ENCODE measurements around the gene CCDC30. TPM values are rescaled to one million over a fixed set of nuclear protein-coding genes. Genes with fewer than 3 reads are reported as not detected.

Gene CCDC30
- total and polyA plus RNA-seq, 9 of the 15 experiments (the other 6 are each of a cell fraction or from before 2014, with no cell fraction given), result 0.05 to 0.91 (median 0.24) TPM

- intact Hi-C loops (cut with micrococcal nuclease) (no loop called here), in situ Hi-C loops (cut with MboI) (no loop called here)
- peak in 2 of 4 experiments; percentile 61 to 66 for DNase-seq (ENCODE audit: extremely low read depth in 1 of 4, low spot score in 3 of 4)
- BruUV-seq (replicated peaks), result no TSS peak
- Histone ChIP-seq H3K27ac (ENCODE audit: extremely low read depth, low read depth, low read length) (peak overlapping the region; percentile 80), H3K9me1 (ENCODE audit: control insufficient read depth, insufficient read depth, low read length) (no peaks in the 10 kb centered on the region), H3K27me3 (ENCODE audit: control insufficient read depth in 2 of 2, insufficient read depth in 2 of 2, low read length in 2 of 2) (no peaks in the 10 kb centered on the region; a peak in 2 of 5 replicates), H3K36me3 (ENCODE audit: control insufficient read depth, insufficient read depth, low read length) (peaks cover 15% of the 10 kb centered on the region; the same call in 1 of the 3 replicates), H2AFZ (ENCODE audit: low read depth, low read length) (peak overlapping the region; percentile 100), H3K4me2 (ENCODE audit: insufficient read depth, low read length) (peak overlapping the region; percentile 97), H3K9me3 (replicated peaks; ENCODE audit: control insufficient read depth, insufficient read depth, low read depth, low read length) (peaks cover 4% of the 10 kb centered on the region), H3K4me1 (replicated peaks in 1 of 2; ENCODE audit: control insufficient read depth in 2 of 2, insufficient read depth in 2 of 2, low read length in 2 of 2) (peaks cover 0 to 18% of the 10 kb centered on the region in 2 experiments; a peak in 3 of 5 replicates), H3K4me3 (peak overlapping the region; percentile 66), H3K79me2 (ENCODE audit: control insufficient read depth, insufficient read depth, low read length) (peaks cover 10% of the 10 kb centered on the region; the same call in 2 of the 3 replicates), H4K20me1 (replicated peaks; ENCODE audit: control insufficient read depth, insufficient read depth, low read length) (no peaks in the 10 kb centered on the region), H3K9ac (ENCODE audit: insufficient read depth in 1 of 2, low read depth in 2 of 2, low read length in 2 of 2) (peak overlapping the region; percentile 82 to 96)
- ChIA-PET CTCF (ENCODE audit: low intra/inter-chr PET ratio) (no interaction called here), POLR2A (interaction anchor here (0.6 to 0.9 kb wide), 2 partner anchors 227 to 1618 kb away, joined by 3 read pairs; no protein-coding TSS in a partner anchor)
- WGBS (ENCODE audit: insufficient coverage, low coverage, missing lambda C conversion rate), result 12% methylated on average over 23 of the region's 23 CpGs
- peak; percentile 57 for FAIRE-seq
- peak; percentile 90 for ATAC-seq
- TF ChIP-seq TAF9B (IDR thresholded peaks at IDR 0.05; ENCODE audit: partially characterized antibody) (no peak), SIN3A (IDR thresholded peaks at IDR 0.05; ENCODE audit: borderline replicate concordance in 2 of 2, control insufficient read depth in 1 of 2, low read depth in 2 of 2, low read length in 2 of 2) (0 out of 4 replicates have a peak, but pooled peaks of 1 of the 2 experiments have one; percentile 35), DACH1 (IDR thresholded peaks at IDR 0.05; ENCODE audit: partially characterized antibody) (no peak), SUPT5H (IDR thresholded peaks at IDR 0.05) (peak; percentile 49; the same call in 1 of the 2 replicates), MECOM (CRISPR knock-in tag; IDR thresholded peaks at IDR 0.05) (no peak), RBBP5 (IDR thresholded peaks at IDR 0.05; ENCODE audit: borderline replicate concordance, insufficient read depth, low read length, poor library complexity, severe bottlenecking) (peak; percentile 34), SPI1 (IDR thresholded peaks at IDR 0.05; ENCODE audit: borderline replicate concordance, low read depth, low read length) (peak; percentile 84), POLR2G (IDR thresholded peaks at IDR 0.05; ENCODE audit: low read depth, low read length) (peak; percentile 76), HMGXB4 (CRISPR knock-in tag; IDR thresholded peaks at IDR 0.05) (peak; percentile 73; the same call in 1 of the 2 replicates), CC2D1A (IDR thresholded peaks at IDR 0.05) (no peak), HMBOX1 (IDR thresholded peaks at IDR 0.05) (no peak), LARP7 (IDR thresholded peaks at IDR 0.05) (no peak), PHF8 (IDR thresholded peaks at IDR 0.05; ENCODE audit: borderline replicate concordance, low read length) (peak; percentile 39), ZFX (CRISPR knock-in tag; IDR thresholded peaks at IDR 0.05) (peak; percentile 68), ESRRA (IDR thresholded peaks at IDR 0.05; ENCODE audit: borderline replicate concordance, low read depth) (no peak; the same call in 1 of the 2 replicates), NR2C1 (IDR thresholded peaks at IDR 0.05) (no peak), NR2C1 (tag; IDR thresholded peaks at IDR 0.05) (no peak; the same call in 1 of the 2 replicates), CAMTA2 (CRISPR knock-in tag; conservative IDR thresholded peaks at IDR 0.05) (no peak), ETV1 (tag; conservative IDR thresholded peaks at IDR 0.05; ENCODE audit: low read depth) (peak; percentile 51; the same call in 1 of the 2 replicates), SRSF3 (IDR thresholded peaks at IDR 0.05; ENCODE audit: insufficient read depth, low read length) (0 out of 2 replicates have a peak, but pooled peaks have one; percentile 48), GABPA (tag; conservative IDR thresholded peaks at IDR 0.05; ENCODE audit: low read depth) (peak; percentile 64; the same call in 1 of the 2 replicates), EHMT2 (IDR thresholded peaks at IDR 0.05) (0 out of 2 replicates have a peak, but pooled peaks have one; percentile 13), ZNF57 (CRISPR knock-in tag; IDR thresholded peaks at IDR 0.05) (no peak)
These were observed 6.4 kb upstream of the CCDC30 start for GRCh38 chr1:42456754-42457089.
